ENCODE results near the gene C14orf39. TPM values are rescaled to one million over a fixed set of nuclear protein-coding genes. Genes with fewer than 3 reads are reported as not detected.

C14orf39 gene
- total RNA-seq, 2 donors from 2014 or later, result 0.97 to 1.3 TPM

- Histone ChIP-seq H3K9me3 (ENCODE audit: control insufficient read depth, low read length) (no peaks in the 10 kb centered on the region), H3K4me3 (ENCODE audit: low read length) (peak overlapping the region; percentile 68), H3K27ac (ENCODE audit: low read depth, low read length) (no peak overlapping the region), H3K4me1 (ENCODE audit: control insufficient read depth, insufficient read depth, low read length) (peaks cover 9% of the 10 kb centered on the region), H3K27me3 (ENCODE audit: control insufficient read depth, insufficient read depth, low read length, poor library complexity, severe bottlenecking) (peaks cover 100% of the 10 kb centered on the region), H3K9ac (ENCODE audit: extremely low read depth, low read length, poor library complexity, severe bottlenecking) (no peak overlapping the region), H3K36me3 (ENCODE audit: control insufficient read depth, insufficient read depth, low read length) (no peaks in the 10 kb centered on the region)
- no peaks in the 10 kb centered on the region for H3K9me3 Mint-ChIP-seq
- WGBS, 2 experiments (ENCODE audit: insufficient coverage in 1 of 2, insufficient read length in 1 of 2), result 1 to 2% methylated on average over 29 to 58 of the region's 58 CpGs
- peaks cover 100% of the 10 kb centered on the region for H3K27me3 Mint-ChIP-seq (ENCODE audit: insufficient read depth)
- H3K27ac Mint-ChIP-seq, result no peak overlapping the region
- DNase-seq, result peak; percentile 83
- H3K36me3 Mint-ChIP-seq (ENCODE audit: low read depth), result no peaks in the 10 kb centered on the region
- H3K4me1 Mint-ChIP-seq, result peaks cover 25% of the 10 kb centered on the region
- TF ChIP-seq CTCF (conservative IDR thresholded peaks at IDR 0.05), result no peak
- peak overlapping the region; percentile 44 for H3K4me3 Mint-ChIP-seq
Observed at GRCh38 chr14:60509438-60510253, 23.8 kb upstream of the C14orf39 start.

GRCh38 chr14:60508707-60509437, 23.0 kb upstream of the C14orf39 start, which contains the start of gene SIX6:
TSS of gene SIX6 (plus strand) at chr14:60509146. CDS start at chr14:60509399, 253 bp downstream.
- Histone ChIP-seq H3K27ac (ENCODE audit: low read depth, low read length) (no peak within 1 kb of the TSS), H3K4me3 (ENCODE audit: low read length) (peak within 1 kb of the TSS; percentile 68), H3K9ac (ENCODE audit: extremely low read depth, low read length, poor library complexity, severe bottlenecking) (no peak within 1 kb of the TSS), H3K4me1 (ENCODE audit: control insufficient read depth, insufficient read depth, low read length) (peaks cover 9% of the 10 kb centered on the region), H3K36me3 (ENCODE audit: control insufficient read depth, insufficient read depth, low read length) (no peaks in the 10 kb centered on the region), H3K27me3 (ENCODE audit: control insufficient read depth, insufficient read depth, low read length, poor library complexity, severe bottlenecking) (peaks cover 100% of the 10 kb centered on the region), H3K9me3 (ENCODE audit: control insufficient read depth, low read length) (no peaks in the 10 kb centered on the region)
- WGBS, 2 experiments (ENCODE audit: insufficient coverage in 1 of 2, insufficient read length in 1 of 2), result 0% methylated on average over 12 to 55 of the region's 55 CpGs
- TF ChIP-seq CTCF (conservative IDR thresholded peaks at IDR 0.05), result no peak
- Mint-ChIP-seq H3K4me3 (peak within 1 kb of the TSS; percentile 44), H3K4me1 (peaks cover 25% of the 10 kb centered on the region), H3K9me3 (no peaks in the 10 kb centered on the region), H3K36me3 (ENCODE audit: low read depth) (no peaks in the 10 kb centered on the region), H3K27me3 (ENCODE audit: insufficient read depth) (peaks cover 100% of the 10 kb centered on the region), H3K27ac (no peak within 1 kb of the TSS)
- DNase-seq, result peak; percentile 95

- no peaks in the 10 kb centered on the region for H3K9me3 Mint-ChIP-seq
- TF ChIP-seq CTCF (conservative IDR thresholded peaks at IDR 0.05), result peak; percentile 43
- 4% methylated on average over 5 of the region's 5 CpGs; no CpG with 5 or more reads in 1 of the 2 experiments for WGBS, 2 experiments (ENCODE audit: insufficient coverage in 1 of 2, insufficient read length in 1 of 2)
- H3K27me3 Mint-ChIP-seq (ENCODE audit: insufficient read depth), result peaks cover 100% of the 10 kb centered on the region
- peak overlapping the region; percentile 44 for H3K4me3 Mint-ChIP-seq
- H3K4me1 ChIP-seq (ENCODE audit: control insufficient read depth, insufficient read depth, low read length), result peaks cover 9% of the 10 kb centered on the region
- H3K4me1 Mint-ChIP-seq, result peaks cover 25% of the 10 kb centered on the region
- no peak overlapping the region for H3K27ac ChIP-seq (ENCODE audit: low read depth, low read length)
- H3K36me3 Mint-ChIP-seq (ENCODE audit: low read depth), result no peaks in the 10 kb centered on the region
- no peak overlapping the region for H3K27ac Mint-ChIP-seq
- H3K27me3 ChIP-seq (ENCODE audit: control insufficient read depth, insufficient read depth, low read length, poor library complexity, severe bottlenecking), result peaks cover 100% of the 10 kb centered on the region
- no peak for DNase-seq
- H3K4me3 ChIP-seq (ENCODE audit: low read length), result peak overlapping the region; percentile 68
- no peaks in the 10 kb centered on the region for H3K9me3 ChIP-seq (ENCODE audit: control insufficient read depth, low read length)
- no peaks in the 10 kb centered on the region for H3K36me3 ChIP-seq (ENCODE audit: control insufficient read depth, insufficient read depth, low read length)
- no peak overlapping the region for H3K9ac ChIP-seq (ENCODE audit: extremely low read depth, low read length, poor library complexity, severe bottlenecking)
Observed at GRCh38 chr14:60508363-60508706, 22.5 kb upstream of the C14orf39 start.

Measured in endodermal cell (in vitro differentiated cells).